NCI-H1436 (cell line): Measurements from ENCODE around the gene LPP.
A peak's percentile ranks its signal among the peaks of the same experiment; 100 is the strongest.
"Not testable (repeated sequence)": the region's sequence is repeated elsewhere in the genome, so short reads cannot be mapped to it uniquely, and the experiment has no call there.

Experiments
- DNase-seq: peaks from one replicate; lab custom pipeline; 2025; lab: John Stamatoyannopoulos, UW

Gene LPP, protein sequence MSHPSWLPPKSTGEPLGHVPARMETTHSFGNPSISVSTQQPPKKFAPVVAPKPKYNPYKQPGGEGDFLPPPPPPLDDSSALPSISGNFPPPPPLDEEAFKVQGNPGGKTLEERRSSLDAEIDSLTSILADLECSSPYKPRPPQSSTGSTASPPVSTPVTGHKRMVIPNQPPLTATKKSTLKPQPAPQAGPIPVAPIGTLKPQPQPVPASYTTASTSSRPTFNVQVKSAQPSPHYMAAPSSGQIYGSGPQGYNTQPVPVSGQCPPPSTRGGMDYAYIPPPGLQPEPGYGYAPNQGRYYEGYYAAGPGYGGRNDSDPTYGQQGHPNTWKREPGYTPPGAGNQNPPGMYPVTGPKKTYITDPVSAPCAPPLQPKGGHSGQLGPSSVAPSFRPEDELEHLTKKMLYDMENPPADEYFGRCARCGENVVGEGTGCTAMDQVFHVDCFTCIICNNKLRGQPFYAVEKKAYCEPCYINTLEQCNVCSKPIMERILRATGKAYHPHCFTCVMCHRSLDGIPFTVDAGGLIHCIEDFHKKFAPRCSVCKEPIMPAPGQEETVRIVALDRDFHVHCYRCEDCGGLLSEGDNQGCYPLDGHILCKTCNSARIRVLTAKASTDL

GRCh38 chr3:188154014-188154808 is at the start of gene LPP:
TSS of gene LPP (plus strand) at chr3:188154157. CDS start at chr3:188406121, 251,964 bp downstream.
- peak; percentile 74 for DNase-seq

DNA sequence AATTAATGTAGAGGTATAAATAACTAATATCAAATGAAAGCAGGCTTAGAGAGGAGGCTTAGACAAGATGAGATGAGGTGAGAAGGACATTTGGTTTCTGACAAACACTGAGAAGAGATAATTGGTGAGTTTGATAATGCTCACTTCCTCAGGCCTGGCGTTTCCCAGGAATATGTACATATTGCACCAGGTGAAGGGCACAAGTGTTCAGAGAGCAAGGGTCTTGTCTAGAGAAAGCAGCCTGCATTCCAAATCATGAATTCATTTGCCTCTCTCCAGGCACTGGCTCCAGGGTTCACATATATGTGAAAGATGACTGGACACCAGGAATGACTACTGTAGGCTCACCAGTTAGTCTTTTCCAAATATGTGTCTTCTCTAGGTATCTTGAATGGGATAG is 48.0 kb upstream of the LPP start:
- DNase-seq, result no peak

DNA sequence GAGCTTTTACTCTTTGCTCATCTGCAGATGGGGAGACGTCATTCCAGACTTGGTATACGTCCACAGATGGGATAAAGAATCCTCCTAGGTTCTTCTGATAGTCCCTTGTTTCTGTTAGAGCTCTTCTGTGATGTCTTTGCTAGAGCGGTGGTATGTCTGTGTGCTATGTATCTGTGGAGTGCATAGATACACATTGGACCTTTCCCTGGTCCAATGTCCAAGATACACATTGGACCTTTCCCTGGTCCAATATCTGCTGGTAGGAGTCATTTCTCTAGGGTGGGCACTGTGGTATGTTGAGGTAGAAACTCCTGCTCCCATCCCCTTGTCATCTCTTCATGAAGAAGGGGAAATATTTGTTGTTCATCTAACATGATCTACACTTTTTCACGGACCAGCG is 47.5 kb upstream of the LPP start:
- DNase-seq, result no peak

DNA sequence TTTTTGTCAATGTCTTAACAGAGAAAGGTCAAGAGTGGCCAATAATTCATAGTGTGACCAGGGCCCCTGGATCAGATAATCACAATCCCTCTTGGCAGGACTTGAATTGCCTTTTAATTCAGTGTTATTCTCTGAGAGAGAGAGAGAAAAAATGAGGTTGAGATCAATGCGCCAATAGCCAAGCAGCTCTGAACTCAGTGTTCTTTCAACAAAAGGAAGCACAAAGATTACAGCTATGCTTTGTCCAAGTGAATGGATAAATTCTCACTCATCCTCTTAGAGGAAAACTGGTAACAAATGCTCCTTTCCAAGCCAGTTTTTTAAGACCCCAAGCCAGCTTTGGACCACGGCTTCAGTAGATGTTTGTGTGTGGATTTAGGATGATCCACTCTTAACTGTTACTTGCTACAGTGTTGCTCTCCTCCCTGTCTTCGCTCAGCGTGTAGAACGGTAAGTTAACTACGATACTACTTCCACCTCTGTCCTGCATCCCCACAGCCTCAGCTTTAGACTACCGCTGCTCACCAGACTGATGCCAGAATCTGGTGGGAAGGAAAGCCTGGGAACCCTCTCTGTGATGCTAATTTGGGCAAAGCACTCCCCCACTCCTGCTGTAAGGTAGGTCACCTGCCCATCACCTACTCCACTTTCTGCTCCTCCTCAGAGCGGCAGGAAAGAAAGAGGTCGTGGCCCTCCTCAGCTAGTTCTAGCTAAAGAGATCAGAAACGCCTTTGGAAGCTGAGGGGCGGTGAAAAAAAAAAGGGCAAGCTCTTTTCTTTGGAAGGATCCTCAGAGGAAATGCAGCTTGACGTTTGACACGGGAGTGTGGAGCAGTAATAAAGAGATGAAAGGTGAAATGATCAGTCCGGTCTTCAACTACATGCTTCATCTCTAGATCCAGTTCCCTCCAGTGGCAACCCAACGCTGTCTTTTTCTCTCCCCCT is 46.8 kb upstream of the LPP start:
- no peak for DNase-seq

DNA sequence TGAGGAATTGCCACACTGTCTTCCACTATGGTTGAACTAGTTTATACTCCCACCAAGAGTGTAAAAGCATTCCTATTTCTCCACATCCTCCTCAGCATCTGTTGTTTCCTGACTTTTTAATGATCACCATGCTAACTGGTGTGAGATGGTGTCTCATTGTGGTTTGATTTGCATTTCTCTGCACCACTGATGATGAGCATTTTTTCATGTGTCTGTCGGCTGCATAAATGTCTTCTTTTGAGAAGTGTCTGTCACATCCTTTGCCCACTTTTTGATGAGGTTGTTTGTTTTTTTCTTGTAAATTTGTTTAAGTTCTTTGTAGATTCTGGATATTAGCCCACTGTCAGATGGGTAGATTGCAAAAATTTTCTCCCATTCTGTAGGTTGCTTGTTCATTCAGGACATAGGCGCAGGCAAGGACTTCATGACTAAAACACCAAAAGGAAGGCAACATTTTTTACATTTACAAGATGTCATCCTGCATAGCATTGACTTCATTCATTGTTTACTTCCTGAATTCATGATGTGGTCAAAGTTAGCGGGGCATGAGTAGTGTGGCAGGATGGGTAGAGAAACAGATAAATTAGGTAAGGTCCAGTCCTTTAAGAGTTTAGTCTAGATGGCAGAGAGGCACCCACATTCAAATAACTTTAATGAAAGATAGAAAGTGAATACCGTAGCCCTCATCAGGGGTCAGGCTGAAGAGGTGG is 45.1 kb upstream of the LPP start:
- no peak for DNase-seq

DNA sequence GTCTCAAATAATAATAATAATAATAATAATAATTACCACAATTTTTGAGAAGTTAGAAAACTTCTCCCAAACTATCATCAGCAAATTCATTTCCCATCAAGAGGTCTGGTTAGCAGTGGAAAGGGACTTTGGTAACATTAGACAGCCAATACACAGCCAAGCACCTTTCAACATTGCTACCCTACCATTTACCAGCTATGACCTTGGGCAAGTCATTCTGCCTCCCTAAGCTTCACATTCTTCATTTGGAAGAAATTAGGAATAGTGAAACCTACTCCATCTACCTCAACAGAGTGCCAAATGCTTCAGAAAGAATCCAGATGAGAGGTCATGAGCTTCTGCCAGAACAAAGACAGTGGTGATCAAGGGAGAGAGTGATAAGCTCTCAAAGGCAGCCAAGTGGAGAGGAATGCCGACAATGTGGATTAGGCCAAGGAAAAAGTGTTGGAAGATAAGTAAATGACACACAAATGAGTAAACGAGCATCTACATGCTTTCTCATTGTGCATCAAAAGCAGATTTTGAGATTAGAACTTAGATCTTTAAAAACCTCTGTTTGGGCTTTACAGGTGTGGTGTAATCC is 42.9 kb upstream of the LPP start:
- no peak for DNase-seq

DNA sequence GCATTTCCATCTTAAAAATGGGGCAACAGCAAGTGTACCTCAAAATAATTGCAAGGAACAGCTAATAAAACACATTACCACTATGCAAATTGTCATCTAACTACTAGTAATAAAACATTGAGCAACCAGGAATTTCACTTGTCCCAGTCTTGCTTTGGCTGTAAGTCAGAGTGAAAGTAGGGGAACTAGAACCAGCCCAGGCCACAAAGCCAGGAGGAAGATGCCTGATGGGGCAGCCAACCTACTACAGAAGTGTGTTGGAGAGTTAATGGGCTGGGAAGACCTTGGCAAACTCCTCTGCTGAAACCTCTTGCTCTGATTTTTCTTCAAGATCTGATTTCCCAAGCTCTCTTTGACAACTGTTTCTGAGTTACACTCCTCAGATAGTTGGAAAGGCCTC is 40.2 kb upstream of the LPP start:
- no peak for DNase-seq

DNA sequence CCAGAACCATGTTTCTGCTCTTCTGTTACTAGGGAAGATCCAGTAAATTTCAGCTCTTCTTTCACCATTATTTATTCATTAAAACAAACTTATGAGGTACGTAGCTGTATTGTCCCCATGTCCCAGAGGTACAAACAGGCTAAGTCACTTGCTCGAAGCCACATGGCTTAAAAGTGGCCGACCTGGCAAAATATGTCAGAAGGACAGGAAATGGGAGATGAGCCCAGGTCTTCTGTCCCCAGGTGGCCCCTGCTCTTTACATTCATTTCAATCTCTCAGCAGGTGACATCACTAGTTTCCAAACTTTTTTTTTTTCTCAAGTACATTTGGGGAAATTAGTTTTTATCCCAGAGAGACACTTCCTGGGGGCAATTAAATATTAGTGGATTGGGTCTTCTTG is 34.1 kb upstream of the LPP start:
- no peak for DNase-seq

GRCh38 chr3:188122571-188123169 is 31.3 kb upstream of the LPP start:
- no peak for DNase-seq

GRCh38 chr3:188123170-188123905 is 30.6 kb upstream of the LPP start:
- no peak for DNase-seq

GRCh38 chr3:188124184-188124583 is 29.8 kb upstream of the LPP start:
- no peak for DNase-seq

DNA sequence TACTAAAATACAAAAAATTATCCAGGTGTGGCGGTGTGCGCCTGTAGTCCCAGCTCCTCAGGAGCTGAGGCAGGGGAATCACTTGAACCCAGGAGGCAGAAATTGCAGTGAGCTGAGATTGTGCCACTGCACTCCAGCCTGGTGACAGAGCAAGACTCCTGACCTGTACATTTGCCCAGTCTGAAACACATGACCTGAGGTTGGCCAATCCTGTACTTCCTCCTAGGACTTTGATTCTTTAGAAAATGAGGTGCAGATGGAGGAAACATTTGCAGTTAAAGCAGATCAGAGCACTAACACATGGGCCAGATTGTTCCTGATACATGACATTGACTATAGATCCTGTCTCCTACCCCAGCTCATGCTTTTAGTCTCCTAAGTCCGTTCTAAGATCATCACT is 28.9 kb upstream of the LPP start:
- DNase-seq, result no peak

DNA sequence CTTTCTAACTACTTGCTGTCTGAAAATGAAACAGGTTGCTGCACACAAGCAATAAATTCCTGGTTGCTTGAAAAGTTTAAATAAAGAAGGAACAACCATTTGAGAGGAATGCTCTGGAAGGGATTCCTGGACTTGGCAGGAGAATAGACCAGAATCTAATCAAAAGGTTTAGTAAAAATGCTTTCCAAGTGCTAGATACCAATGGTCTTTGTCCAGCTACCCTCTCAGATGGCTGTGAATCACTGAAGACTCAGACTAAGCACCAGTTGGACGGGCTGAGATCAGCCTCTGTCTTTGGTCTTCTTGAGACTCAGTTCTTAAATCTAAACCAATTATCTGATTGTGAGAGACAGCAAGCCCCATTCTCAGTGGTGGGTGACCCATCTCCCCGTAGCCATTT is 27.7 kb upstream of the LPP start:
- no peak for DNase-seq

- DNase-seq, result no peak
Observed at GRCh38 chr3:188126934-188127333, 27.0 kb upstream of the LPP start.

DNA sequence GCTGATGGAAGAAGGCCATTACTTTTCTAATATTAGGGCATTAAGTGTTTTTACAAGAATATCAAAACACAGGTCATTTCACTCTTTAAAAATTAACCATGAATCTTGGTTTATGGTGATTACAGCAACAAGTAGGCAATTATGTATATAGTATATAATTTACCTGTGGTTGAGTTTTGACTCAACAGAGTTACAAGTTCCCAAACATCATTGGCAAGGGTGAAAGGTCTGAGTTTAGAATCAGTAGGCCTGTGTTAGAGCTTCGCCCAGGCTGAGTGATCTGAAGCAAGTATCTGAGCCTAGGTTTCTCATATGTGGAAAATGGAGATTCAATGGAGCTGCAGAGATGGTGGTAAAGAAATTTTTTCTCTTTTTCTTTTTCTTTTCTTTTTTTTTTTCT is 25.1 kb upstream of the LPP start:
- DNase-seq, result no peak

DNA sequence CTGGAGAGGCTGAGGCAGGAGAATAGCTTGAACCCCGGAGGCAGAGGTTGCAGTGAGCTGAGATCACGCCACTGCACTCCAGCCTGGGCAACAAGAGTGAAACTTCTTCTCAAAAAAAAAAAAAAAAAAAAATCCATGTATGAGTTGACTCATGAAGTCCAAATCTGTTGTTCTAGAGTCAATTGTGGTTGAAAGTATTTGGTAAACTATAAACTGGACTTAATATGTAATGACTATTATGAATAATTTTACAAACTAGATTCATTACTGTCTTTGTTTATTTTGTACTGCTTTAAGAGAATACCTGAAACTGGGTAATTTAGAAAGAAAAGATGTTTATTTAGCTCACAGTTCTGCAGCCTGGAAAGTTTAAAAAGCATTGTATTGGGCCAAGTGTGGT is 22.9 kb upstream of the LPP start:
- not testable (repeated sequence) for DNase-seq

- no peak for DNase-seq
Observed at GRCh38 chr3:188133219-188133618, 20.7 kb upstream of the LPP start.

DNA sequence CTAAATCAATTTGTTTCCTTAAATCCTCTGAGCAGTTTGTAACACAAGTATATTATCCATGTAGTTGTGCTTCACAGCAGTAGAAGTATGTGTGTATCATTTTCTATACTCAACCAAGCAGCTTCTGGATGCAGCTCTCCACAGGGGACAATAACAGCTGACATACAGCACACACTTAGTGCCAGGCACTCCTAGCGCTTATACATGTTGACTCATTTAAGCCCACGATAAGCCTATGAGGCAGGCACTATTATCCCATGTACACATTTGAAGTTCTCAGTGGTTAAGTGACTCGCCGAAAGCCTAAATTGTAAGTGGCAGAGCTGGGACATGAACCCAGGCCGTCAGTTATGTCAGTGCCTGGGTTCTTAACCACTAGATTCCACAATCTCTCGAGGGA is 20.3 kb upstream of the LPP start:
- no peak for DNase-seq

GRCh38 chr3:188134079-188134478 is 19.9 kb upstream of the LPP start:
- no peak for DNase-seq

- DNase-seq, result no peak
Observed at GRCh38 chr3:188134856-188135255, 19.1 kb upstream of the LPP start.
